Measurements from ENCODE around the gene GLYATL2.

The GLYATL2 gene, protein sequence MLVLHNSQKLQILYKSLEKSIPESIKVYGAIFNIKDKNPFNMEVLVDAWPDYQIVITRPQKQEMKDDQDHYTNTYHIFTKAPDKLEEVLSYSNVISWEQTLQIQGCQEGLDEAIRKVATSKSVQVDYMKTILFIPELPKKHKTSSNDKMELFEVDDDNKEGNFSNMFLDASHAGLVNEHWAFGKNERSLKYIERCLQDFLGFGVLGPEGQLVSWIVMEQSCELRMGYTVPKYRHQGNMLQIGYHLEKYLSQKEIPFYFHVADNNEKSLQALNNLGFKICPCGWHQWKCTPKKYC

DNA sequence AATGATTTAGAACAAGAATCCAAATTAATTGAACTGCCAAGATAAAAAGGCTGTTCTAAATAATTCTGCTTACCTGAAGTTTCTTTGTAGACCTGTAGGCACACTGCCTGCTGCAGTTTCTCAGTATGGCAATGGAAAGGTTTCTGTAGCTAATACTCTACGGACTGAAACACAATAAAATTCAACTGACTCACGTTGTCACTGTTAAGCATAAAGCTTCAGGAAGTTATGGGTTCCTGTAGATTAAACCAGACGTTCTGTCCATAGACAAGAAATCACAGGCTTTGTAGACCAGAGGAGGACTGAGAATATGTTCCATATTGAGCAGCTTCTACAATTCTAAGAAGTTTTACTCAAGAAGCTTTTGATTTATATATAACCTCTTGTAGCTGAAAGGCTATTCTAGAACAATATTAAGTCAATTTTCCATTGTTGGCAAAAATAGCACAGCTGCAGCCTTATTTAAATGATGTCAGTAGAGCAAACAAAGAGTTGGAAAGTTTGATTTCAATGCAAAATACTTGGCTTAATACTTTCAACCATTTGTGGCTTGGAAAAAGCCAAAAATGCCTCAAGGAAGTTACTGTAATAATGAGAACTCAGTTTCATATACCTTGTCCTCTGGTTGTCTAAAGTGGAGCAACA is at the start of gene GLYATL2:
Gene GLYATL2, minus strand, starts transcription at position 344 of the 645 bp plus-strand sequence. CDS start 5,092 bp downstream, outside the sequence.
- peak; percentile 2 for DNase-seq (ENCODE audit: low read depth)
- H3K4me3 ChIP-seq (ENCODE audit: low read length): no peak within 1 kb of the TSS
- TF ChIP-seq CTCF (conservative IDR thresholded peaks at IDR 0.05; ENCODE audit: low read length): no peak

GRCh38 chr11:58893899-58894298 is 49.4 kb upstream of the GLYATL2 start:
- TF ChIP-seq CTCF (conservative IDR thresholded peaks at IDR 0.05; ENCODE audit: low read length): no peak
- H3K4me3 ChIP-seq (ENCODE audit: low read length): no peak overlapping the region
- no peak for DNase-seq (ENCODE audit: low read depth)

- TF ChIP-seq CTCF (conservative IDR thresholded peaks at IDR 0.05; ENCODE audit: low read length): no peak
Observed at GRCh38 chr11:58888579-58888978, 44.1 kb upstream of the GLYATL2 start.

DNA sequence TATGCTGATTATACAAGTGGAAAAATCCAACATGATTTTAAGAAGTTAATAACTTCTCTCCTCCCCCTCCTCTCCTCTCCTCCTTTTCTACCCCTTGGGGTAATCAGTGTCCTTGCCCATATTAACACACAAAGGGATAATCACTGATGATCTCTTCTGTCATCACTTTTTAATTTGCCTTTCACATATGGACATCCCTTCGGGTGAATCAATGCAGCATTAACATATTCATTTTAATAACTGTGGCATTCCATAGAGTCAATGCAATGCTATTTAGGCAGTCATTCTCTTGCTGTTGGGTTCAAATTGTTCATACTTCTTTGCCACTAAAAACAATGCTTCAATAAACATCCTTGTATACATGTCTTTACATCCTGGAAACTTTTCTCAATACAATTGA is 42.9 kb upstream of the GLYATL2 start:
- TF ChIP-seq CTCF (conservative IDR thresholded peaks at IDR 0.05; ENCODE audit: low read length): no peak
- no peak for DNase-seq (ENCODE audit: low read depth)
- H3K4me3 ChIP-seq (ENCODE audit: low read length): no peak overlapping the region

More at GRCh38 chr11:58888579-58888978, 44.1 kb upstream of the GLYATL2 start:
- no peak for DNase-seq (ENCODE audit: low read depth)
- H3K4me3 ChIP-seq (ENCODE audit: low read length): no peak overlapping the region

- DNase-seq (ENCODE audit: low read depth): no peak
- no peak for TF ChIP-seq CTCF (conservative IDR thresholded peaks at IDR 0.05; ENCODE audit: low read length)
- H3K4me3 ChIP-seq (ENCODE audit: low read length): no peak overlapping the region
Observed at GRCh38 chr11:58880625-58881024, 36.1 kb upstream of the GLYATL2 start.

- DNase-seq (ENCODE audit: low read depth): no peak
- no peak overlapping the region for H3K4me3 ChIP-seq (ENCODE audit: low read length)
- TF ChIP-seq CTCF (conservative IDR thresholded peaks at IDR 0.05; ENCODE audit: low read length): no peak
Observed at GRCh38 chr11:58880166-58880565, 35.7 kb upstream of the GLYATL2 start.

DNA sequence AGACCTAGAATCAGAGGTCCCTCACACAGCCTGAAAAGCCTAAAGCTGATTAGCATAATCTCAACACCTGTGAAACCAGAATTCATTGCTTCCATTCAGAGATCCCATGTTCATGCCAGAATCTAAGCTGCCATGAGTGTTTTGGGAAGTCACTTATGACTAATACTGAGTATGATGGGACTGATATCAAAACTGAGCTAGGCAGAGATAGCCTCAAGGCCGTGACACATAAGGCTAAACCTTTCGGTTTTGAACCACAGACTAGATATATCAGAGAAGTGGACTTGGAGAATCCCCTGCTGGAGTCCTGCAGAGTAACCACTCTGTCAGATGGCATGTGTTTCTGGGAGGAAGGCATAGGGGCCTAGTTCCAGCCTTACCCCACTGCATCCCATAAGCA is 23.1 kb upstream of the GLYATL2 start:
- no peak overlapping the region for H3K4me3 ChIP-seq (ENCODE audit: low read length)
- TF ChIP-seq CTCF (conservative IDR thresholded peaks at IDR 0.05; ENCODE audit: low read length): no peak
- no peak for DNase-seq (ENCODE audit: low read depth)

Measured in AG10803 (cell line).